GM21381 (cell line): ENCODE data around the gene RBM7.

Source experiments
- ATAC-seq: cut with Tn5 transposase; IDR thresholded peaks from one replicate; pipeline ENCODE4 v1.9.1; 2021; ENCODE audit warnings: mild to moderate bottlenecking, moderate library complexity; ENCODE audit not compliant: unreplicated experiment

RBM7 gene

GRCh38 chr11:114447444-114447843 lies 47.0 kb downstream of the RBM7 start:
- ATAC-seq = no peak

DNA sequence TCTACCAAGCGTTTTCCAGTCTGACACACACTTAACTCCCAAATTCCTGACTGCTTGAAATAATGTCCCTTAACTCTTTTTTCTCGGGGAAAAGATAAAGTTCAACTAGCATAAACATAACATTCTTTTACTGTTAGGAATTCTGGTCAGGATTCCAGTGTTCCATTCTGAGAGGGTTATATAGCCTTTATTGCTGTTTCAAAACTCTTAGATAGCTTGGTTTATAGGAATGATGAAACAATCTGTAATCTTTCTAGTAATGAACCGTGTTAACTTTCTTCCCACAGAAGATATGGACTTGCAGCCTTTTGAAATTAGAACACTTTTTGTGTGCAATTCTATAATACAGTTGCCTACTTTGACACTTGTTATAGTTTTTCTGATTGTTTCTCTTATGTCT lies 47.4 kb downstream of the RBM7 start:
- no peak for ATAC-seq

- ATAC-seq = no peak
Observed at GRCh38 chr11:114448749-114449482, 48.5 kb downstream of the RBM7 start.

- ATAC-seq = no peak
Observed at GRCh38 chr11:114449845-114450244, 49.4 kb downstream of the RBM7 start.

GRCh38 chr11:114452399-114452798 lies 51.9 kb downstream of the RBM7 start:
- no peak for ATAC-seq
